Activated CD4-positive, alpha-beta T cell treated with anti-CD3 and anti-CD28 coated beads, Interleukin-10, Interleukin-2, amounts not matched to agents 100 ng/mL and 50 ng/mL, durations not matched to agents 16 hours and 8 hours (primary cell): ENCODE data around the gene CCDC174.
"Not testable (repeated sequence)": the region's sequence is repeated elsewhere in the genome, so short reads cannot be mapped to it uniquely, and the experiment has no call there.

Source experiments
- DNase-seq: peaks from one replicate; pipeline ENCODE4 v3.0.0-alpha.2; 2020

Gene CCDC174

GRCh38 chr3:14651440-14652251, at the start of gene CCDC174:
Gene CCDC174 (plus strand): TSS chr3:14651762. CDS start chr3:14651837, 75 bp downstream.
- DNase-seq: peak; percentile 97

GRCh38 chr3:14602006-14602803, 49.4 kb upstream of the CCDC174 start:
- DNase-seq: no peak

- no peak for DNase-seq
Measured at GRCh38 chr3:14602804-14603644, 48.5 kb upstream of the CCDC174 start.

DNA sequence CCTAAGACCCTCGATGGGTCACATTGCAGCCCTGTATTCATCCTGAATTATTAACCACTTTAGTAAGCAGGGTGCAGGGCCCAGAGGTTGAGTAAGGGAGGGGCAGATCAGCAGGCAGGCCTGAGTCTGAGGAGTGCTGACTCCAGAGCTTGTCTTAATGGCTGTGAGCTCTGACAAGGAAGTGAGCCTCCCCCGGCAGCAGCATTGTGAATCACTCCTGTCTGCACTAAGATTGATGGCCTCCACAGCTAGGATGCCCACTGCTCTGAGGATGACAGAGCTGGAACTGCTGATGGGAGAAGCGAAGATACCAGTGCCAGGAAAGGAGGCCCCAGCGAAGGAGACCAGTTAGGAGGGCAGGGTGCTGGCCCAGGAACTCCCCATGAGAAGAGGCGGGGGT, 46.5 kb upstream of the CCDC174 start:
- DNase-seq: no peak

- no peak for DNase-seq
Measured at GRCh38 chr3:14605744-14606143, 45.8 kb upstream of the CCDC174 start.

DNA sequence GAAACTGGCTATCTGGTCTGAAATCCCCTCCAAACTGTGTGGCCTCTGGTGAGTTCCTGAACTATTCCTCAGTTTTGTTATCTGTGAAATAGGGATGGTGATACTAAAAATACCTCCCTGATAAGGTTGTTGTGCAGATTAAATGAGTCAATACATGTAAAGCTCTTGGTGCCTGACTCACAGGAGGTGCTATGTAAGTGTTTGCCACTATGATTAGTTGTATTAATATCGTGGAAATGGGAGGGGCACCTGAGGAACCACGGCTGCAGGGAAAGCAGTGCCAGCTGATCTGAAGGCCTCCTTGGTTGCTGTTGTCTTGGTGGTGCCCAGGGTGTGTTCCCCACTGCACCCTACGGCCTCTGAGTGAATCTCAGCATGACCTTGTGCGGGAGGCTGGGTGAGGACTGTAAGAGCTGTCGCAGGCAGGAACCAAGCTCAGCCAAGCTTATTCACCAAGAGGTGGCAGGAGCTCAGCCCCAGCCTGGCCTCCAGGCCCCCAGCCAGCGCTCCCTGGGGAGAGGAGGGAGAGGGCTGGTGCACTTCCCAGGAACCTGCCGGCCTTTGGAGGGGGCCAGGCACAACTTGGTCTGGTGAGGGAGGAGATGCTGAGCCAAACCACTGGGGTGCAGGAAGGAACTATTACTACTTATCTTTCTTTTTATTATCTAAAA, 44.8 kb upstream of the CCDC174 start:
- DNase-seq: no peak

GRCh38 chr3:14608298-14608697, 43.3 kb upstream of the CCDC174 start:
- no peak for DNase-seq

DNA sequence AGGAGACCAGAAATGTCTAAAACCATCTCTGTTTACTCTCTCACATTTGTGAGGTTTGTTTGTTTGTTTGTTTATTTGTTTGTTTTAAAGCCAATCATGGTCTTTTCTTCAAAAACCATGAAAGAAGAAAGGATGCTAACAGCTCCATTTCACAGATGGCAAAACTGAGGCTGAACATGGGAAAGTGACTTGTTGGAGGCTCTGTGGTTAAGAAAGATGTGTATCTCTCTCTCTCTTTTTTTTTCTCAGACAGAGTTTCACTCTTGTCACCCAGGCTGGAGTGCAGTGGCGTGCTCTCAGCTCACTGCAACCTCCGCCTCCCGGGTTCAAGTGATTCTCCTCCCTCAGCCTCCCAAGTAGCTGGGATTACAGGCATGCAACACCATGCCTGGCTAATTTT, 42.5 kb upstream of the CCDC174 start:
- DNase-seq: not testable (repeated sequence)

GRCh38 chr3:14609506-14609905, 42.1 kb upstream of the CCDC174 start:
- no peak for DNase-seq

DNA sequence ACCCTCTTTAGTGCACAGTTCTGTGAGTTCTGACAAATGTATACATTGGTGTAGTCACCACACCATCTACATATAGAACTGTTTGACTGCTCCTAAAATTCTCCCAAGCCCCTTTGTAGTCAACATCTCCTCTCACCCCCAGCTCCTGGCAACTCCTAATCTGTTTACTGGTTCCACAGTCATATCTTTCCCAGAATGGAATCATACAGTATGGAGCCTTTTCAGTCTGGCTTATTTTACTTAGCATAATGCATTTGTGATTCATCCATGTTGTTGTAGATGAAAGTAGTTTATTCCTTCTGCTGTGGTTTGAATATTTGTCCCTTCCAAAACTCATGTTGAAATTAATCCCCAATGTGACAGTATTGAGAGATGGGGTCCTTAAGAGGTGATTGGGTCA, 41.6 kb upstream of the CCDC174 start:
- no peak for DNase-seq

- DNase-seq: no peak
Measured at GRCh38 chr3:14614189-14614588, 37.4 kb upstream of the CCDC174 start.

DNA sequence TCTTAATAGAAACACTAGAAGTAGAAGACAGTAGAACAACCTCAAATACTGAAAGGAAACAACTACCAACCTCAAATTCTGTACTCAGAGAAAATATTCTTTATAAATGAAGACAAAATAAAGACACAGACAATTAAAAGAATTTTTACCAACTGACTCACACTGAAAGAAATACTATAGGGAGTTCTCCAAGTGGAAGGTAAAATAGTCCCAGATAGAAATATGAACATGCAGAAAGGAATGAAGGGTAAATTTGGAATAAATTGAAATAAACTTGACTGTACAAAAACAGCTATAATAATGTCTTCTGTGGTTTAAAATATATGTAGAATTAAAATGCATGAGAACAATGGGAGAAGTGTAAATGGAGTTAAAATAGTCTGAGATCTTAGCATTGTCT, 36.7 kb upstream of the CCDC174 start:
- no peak for DNase-seq

DNA sequence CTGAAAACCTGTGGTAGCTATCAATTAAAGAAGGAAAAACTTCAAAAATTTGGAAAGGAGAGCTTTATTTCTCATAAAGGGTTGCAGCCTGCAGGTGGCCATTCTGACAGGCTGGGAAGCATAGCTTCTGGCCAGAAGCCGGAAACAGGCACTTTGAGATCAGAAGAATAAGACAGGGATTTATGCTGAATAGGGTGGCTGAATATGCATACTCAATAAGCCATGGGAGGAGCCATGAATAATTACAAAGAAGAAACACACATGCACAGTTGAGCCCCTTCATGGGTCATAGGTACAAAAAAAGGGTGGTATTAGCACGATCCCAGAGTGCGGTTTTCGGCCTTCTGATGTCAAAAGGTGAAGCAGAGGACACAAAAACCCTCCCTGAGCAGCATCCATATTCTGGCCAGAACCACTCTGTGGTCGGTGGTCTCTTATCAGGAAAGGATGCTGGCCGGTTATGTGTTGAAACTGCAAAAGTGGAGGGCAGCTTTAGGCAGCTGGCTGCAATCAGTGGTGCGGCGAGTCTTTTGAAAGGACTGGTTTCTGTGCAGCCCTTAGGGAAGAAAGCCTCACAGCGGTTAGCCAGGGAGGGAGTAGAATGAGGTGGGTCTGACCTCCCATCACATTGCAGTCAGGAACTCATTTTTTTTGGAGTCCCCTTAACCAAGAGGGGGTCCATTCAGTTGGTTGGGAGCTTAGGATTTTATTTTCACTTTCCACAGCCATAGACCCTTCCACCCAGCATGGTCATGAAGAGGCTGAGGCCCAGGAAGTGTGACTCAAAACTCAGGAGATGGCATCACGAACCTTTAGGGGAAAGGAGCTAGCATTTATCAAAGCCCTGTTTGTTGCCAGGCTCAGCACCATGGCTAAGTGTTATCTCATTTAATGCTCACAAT, 34.7 kb upstream of the CCDC174 start:
- peak; percentile 55 for DNase-seq

GRCh38 chr3:14617508-14618023, 34.0 kb upstream of the CCDC174 start:
- no peak for DNase-seq

DNA sequence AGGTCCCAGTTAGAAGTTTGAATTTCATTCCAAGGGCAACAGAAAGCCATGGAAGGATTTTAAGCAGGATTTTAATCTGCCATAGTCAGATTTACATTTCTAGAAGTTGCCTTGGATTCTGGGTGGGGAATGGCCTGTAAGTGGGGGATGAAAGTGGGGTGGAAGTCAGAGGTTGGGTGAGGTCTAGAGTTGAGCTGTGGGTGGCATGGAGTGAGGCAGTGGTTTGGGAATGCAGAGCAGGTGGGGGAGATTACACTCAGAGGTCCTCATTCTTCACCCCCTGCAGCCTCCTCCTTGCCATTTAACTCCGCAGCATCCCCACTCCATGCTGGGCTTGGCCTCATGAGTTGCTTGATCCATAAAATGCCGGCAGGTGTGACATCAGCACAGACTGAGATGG, 32.0 kb upstream of the CCDC174 start:
- no peak for DNase-seq

- DNase-seq: no peak
Measured at GRCh38 chr3:14620512-14620911, 31.1 kb upstream of the CCDC174 start.

GRCh38 chr3:14621093-14621492, 30.5 kb upstream of the CCDC174 start:
- no peak for DNase-seq

GRCh38 chr3:14622368-14622767, 29.2 kb upstream of the CCDC174 start:
- DNase-seq: no peak

DNA sequence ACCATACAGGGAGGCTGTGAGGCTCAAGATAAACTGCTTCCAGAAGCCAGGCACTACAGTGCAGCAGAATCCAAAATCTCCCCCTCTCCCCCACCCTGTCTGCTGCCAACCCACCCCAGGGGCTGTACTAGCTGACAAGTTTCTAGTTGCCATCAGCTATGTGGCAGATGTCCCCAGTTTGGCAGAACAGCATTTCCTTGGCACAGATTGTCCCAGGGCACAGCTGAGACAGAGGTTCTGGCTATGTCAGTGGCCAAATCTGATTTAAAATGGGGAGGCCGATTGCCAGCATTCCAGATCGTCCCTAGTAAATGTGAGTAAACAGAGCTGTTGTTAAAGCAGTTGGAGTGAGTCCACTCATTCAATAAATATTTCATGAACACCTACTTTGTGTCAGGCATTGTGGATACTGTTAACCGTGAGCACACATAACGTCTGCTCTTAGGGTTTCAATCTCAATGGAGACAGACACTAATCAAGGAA, 28.0 kb upstream of the CCDC174 start:
- DNase-seq: no peak

DNA sequence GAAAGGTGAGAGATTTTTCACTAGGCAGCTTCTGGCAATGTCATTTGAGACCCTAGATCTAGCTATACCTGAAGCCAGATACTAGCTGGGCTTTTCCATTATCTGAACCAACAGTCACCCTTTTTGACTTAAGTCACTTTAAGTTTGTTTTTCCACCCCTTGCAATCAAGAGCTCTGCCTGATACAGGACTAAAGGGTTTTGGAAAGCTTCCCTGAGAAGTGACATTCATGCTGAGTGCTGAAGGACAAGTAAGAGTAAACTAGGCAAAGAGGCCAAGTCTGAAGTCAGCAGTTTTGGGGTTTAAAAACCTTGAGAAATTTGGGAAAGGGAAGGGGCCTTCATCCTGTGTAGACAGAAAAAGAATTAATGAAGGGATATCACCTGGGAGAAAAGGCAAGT, 27.1 kb upstream of the CCDC174 start:
- DNase-seq: no peak

- no peak for DNase-seq
Measured at GRCh38 chr3:14625443-14625842, 26.1 kb upstream of the CCDC174 start.
